Gastroesophageal sphincter (tissue), 3 donors: Measurements from ENCODE around the gene TOLLIP.

Source experiments
- CTCF ChIP-seq, 4 experiments: fragments of 200-600 bp in 2 of 4; fragments of 450-650 bp in 2 of 4; sonication (generic) in 1 of 4; IDR thresholded peaks; one replicate each; pipeline ENCODE4 v1.5.1; 2017 to 2019; ENCODE audit warnings: antibody characterized with exemption in 4 of 4, mild to moderate bottlenecking in 2 of 4, moderate library complexity in 2 of 4
- POLR2AphosphoS5 ChIP-seq: sonication (generic); formaldehyde crosslinking; IDR thresholded peaks from one replicate; pipeline ENCODE4 v1.6.1; 2017; ENCODE audit warnings: antibody characterized with exemption

- no peak for TF ChIP-seq CTCF (IDR thresholded peaks at IDR 0.05)
- TF ChIP-seq POLR2AphosphoS5: no peak
These were observed 40.8 kb upstream of the TOLLIP start for GRCh38 chr11:1350086-1350725.
